Retina (tissue), 1 donor: ENCODE measurements around the gene CNTNAP5.

Experiments
- DNase-seq: peaks from one replicate; pipeline ENCODE4 v3.0.0-alpha.2; 2016

CNTNAP5 gene

GRCh38 chr2:124281541-124281940 lies 256.5 kb downstream of the CNTNAP5 start:
- no peak for DNase-seq

GRCh38 chr2:124283096-124283495 lies 258.0 kb downstream of the CNTNAP5 start:
- DNase-seq, result no peak

GRCh38 chr2:124286089-124286783 lies 261.1 kb downstream of the CNTNAP5 start:
- DNase-seq, result no peak

- DNase-seq, result no peak
Observed at GRCh38 chr2:124289060-124289459, 264.0 kb downstream of the CNTNAP5 start.

GRCh38 chr2:124289615-124290014 lies 264.5 kb downstream of the CNTNAP5 start:
- no peak for DNase-seq

GRCh38 chr2:124296470-124296869 lies 271.4 kb downstream of the CNTNAP5 start:
- DNase-seq, result no peak

- DNase-seq, result no peak
Observed at GRCh38 chr2:124301915-124302314, 276.8 kb downstream of the CNTNAP5 start.

- DNase-seq, result no peak
Observed at GRCh38 chr2:124308319-124309062, 283.4 kb downstream of the CNTNAP5 start.

GRCh38 chr2:124309563-124310138 lies 284.6 kb downstream of the CNTNAP5 start:
- DNase-seq, result no peak

- DNase-seq, result no peak
Observed at GRCh38 chr2:124310671-124311070, 285.6 kb downstream of the CNTNAP5 start.

- no peak for DNase-seq
Observed at GRCh38 chr2:124314084-124314483, 289.0 kb downstream of the CNTNAP5 start.

- no peak for DNase-seq
Observed at GRCh38 chr2:124315221-124315880, 290.3 kb downstream of the CNTNAP5 start.

- DNase-seq, result no peak
Observed at GRCh38 chr2:124316133-124316532, 291.0 kb downstream of the CNTNAP5 start.

GRCh38 chr2:124316881-124317605 lies 292.0 kb downstream of the CNTNAP5 start:
- no peak for DNase-seq

- DNase-seq, result no peak
Observed at GRCh38 chr2:124317628-124318027, 292.5 kb downstream of the CNTNAP5 start.

- DNase-seq, result no peak
Observed at GRCh38 chr2:124318913-124319312, 293.8 kb downstream of the CNTNAP5 start.

GRCh38 chr2:124319577-124319976 lies 294.5 kb downstream of the CNTNAP5 start:
- no peak for DNase-seq

- no peak for DNase-seq
Observed at GRCh38 chr2:124320051-124320688, 295.1 kb downstream of the CNTNAP5 start.

GRCh38 chr2:124323321-124323720 lies 298.2 kb downstream of the CNTNAP5 start:
- DNase-seq, result no peak

- no peak for DNase-seq
Observed at GRCh38 chr2:124325667-124326440, 300.8 kb downstream of the CNTNAP5 start.

GRCh38 chr2:124327303-124327702 lies 302.2 kb downstream of the CNTNAP5 start:
- no peak for DNase-seq
